ENCODE results near the gene RGS2.

RGS2 gene, protein sequence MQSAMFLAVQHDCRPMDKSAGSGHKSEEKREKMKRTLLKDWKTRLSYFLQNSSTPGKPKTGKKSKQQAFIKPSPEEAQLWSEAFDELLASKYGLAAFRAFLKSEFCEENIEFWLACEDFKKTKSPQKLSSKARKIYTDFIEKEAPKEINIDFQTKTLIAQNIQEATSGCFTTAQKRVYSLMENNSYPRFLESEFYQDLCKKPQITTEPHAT

DNA sequence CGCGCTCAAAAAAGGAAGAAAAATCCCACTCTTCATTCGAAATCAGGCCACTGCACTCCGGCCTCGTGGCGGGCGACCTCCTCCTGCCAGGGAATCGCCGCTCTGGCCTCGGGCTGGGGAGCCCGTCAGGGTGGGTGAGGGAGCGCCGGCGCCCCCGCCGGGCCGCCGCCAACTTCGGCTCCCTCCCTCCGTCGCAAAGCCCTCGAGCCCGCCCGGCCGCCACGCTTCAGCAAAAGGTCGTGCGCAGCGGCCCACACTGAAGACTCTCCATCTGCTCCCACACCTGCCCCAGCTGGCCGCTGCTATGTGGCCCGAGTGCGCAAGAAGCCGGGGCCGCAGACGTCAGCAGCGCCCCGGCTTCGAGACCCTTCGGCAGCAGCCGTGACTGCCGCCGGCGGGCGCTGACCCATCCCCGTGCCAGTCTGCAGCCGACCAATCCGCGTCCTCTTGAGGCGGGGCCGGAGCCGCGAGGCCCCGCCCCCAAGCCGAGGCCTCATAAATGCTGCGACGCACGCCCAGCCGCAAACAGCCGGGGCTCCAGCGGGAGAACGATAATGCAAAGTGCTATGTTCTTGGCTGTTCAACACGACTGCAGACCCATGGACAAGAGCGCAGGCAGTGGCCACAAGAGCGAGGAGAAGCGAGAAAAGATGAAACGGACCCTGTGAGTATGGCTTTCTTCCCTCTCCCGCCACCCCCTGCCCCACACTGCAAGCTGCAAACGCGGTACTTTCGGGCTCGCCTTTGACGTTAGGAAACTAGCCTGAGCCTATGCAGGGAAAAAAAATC is at the start of gene RGS2:
RGS2 (plus strand) TSS at position 522 of the 789 bp plus-strand sequence; CDS start at position 555, 33 bp downstream.
- DNase-seq (ENCODE audit: low read depth in 2 of 2), result peak; percentile 76 to 77

- DNase-seq (ENCODE audit: low read depth in 2 of 2), result no peak
These were observed 49.7 kb upstream of the RGS2 start for GRCh38 chr1:192759104-192759503.

- DNase-seq (ENCODE audit: low read depth in 2 of 2), result no peak
These were observed 46.6 kb upstream of the RGS2 start for GRCh38 chr1:192762265-192762664.

- no peak for DNase-seq (ENCODE audit: low read depth in 2 of 2)
These were observed 45.6 kb upstream of the RGS2 start for GRCh38 chr1:192763243-192763642.

- DNase-seq (ENCODE audit: low read depth in 2 of 2), result peak; percentile 42 to 53
These were observed 45.1 kb upstream of the RGS2 start for GRCh38 chr1:192763756-192764155.

- no peak for DNase-seq (ENCODE audit: low read depth in 2 of 2)
These were observed 44.2 kb upstream of the RGS2 start for GRCh38 chr1:192764675-192765074.

GRCh38 chr1:192766009-192766625 is 42.7 kb upstream of the RGS2 start:
- peak in 1 of 2 experiments; percentile 18 for DNase-seq (ENCODE audit: low read depth in 2 of 2)

- no peak for DNase-seq (ENCODE audit: low read depth in 2 of 2)
These were observed 42.0 kb upstream of the RGS2 start for GRCh38 chr1:192766876-192767275.

GRCh38 chr1:192767798-192768197 is 41.0 kb upstream of the RGS2 start:
- no peak for DNase-seq (ENCODE audit: low read depth in 2 of 2)

DNA sequence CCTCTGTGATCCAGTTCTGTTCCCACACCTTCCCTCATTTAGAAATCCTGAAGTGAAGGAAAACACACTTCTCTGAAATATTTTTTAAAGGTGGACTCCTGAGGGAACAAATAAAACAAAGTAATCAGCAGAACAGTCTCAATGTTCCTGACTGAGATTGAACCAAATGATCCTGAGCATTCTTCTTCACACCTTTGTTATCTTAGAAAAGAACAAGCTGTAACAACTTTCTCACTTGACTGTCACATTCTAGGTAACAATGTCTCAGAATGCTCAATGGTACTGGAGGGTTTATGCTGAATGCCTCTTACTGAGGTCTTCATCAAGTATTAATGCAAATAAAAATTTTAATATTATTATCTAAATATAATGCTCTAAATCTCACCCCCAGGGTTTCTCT is 40.4 kb upstream of the RGS2 start:
- DNase-seq (ENCODE audit: low read depth in 2 of 2), result no peak

DNA sequence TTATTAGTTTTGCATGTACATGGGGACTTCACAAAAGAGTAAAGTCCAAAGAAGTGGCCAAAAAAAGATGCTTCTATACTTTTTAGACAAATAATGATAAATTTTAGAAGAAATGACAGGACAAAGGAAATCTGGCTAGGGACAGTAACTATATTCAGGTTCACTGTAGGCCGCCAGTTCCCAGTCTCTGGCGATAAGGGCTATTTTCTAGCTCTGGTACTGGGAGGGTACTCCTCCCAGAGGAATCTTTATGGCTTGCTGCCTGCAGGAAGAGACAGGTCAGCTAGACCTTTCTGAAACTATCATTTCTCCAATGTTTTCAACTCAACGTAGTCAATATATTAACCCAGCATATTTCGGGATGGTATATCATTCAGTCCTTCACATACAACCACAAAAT is 37.5 kb upstream of the RGS2 start:
- no peak for DNase-seq (ENCODE audit: low read depth in 2 of 2)

- no peak for DNase-seq (ENCODE audit: low read depth in 2 of 2)
These were observed 33.2 kb upstream of the RGS2 start for GRCh38 chr1:192775631-192776030.

DNA sequence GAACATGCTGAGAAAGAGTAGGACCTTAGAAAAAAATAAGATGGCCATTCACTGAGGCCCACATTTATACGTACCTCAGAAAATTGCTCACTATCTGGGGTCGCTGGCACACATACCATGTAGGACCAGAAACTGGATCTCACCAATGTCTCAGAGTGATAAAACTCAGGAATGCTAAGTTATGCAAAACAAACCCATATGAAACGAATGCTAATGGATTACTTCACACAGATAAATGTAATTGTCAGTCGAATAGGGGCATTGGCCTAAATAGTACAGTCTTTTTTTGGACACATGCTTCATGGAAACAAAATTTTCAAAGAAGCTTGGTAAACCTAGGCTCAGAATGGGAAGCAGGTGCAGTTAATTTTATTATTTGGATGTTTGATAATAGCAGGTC is 32.6 kb upstream of the RGS2 start:
- no peak for DNase-seq (ENCODE audit: low read depth in 2 of 2)

DNA sequence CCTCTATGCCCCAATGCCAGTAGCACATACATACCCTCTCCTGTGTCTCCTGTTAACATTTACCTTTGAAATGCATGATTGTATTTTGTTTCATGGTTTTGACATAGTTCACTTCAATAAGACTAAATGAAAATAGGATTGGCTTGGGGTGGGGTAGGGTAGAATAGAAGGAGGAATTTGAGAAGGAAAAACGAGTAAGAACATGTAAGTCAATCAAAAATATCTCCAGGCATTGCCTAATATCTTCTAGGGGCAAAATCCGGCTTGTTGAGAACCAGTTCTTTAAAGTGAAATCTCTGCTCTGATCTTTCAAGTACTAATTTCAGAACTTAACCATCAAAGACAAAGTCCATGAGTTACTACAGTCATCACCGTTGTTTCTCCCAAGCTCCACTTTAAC is 31.8 kb upstream of the RGS2 start:
- DNase-seq (ENCODE audit: low read depth in 2 of 2), result no peak

DNA sequence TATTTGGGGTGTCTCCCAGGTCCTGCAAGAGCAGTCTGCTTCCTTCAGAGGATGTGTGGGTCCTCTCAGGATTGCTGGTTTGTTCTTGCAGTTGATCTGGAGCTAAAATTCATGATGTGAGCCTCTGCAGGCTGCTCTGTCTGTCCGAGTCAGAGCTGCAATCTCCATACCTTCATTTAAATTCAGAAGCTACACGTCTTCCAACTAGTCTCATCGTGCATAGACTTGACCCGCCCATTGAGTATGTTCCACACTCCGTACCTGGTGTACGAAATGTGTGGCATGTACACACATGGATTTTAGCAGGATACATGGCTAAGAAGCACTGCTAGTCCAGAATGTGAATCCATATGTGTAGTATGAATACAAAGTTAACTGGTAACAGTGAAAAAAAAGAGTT is 25.0 kb upstream of the RGS2 start:
- DNase-seq (ENCODE audit: low read depth in 2 of 2), result no peak

- DNase-seq (ENCODE audit: low read depth in 2 of 2), result no peak
These were observed 24.4 kb upstream of the RGS2 start for GRCh38 chr1:192784397-192784796.

DNA sequence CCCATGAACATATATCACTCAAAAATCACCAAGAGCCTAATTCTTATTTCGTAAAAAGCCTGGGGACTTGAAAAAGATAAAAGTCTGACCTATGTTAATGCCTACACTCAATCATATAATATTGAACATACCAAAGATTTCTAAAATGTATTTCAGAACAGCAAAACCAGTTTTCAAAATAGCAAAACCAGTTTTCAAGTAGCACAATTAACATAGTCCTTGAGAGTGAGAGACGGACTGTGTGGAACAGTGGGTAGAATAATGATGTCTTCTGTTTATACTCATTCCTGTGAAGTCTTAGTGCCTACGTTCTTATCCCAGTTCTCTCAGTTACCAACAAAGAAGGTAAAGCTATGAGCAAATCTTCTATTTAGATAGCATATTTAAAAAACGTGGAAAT is 22.3 kb upstream of the RGS2 start:
- DNase-seq (ENCODE audit: low read depth in 2 of 2), result no peak

DNA sequence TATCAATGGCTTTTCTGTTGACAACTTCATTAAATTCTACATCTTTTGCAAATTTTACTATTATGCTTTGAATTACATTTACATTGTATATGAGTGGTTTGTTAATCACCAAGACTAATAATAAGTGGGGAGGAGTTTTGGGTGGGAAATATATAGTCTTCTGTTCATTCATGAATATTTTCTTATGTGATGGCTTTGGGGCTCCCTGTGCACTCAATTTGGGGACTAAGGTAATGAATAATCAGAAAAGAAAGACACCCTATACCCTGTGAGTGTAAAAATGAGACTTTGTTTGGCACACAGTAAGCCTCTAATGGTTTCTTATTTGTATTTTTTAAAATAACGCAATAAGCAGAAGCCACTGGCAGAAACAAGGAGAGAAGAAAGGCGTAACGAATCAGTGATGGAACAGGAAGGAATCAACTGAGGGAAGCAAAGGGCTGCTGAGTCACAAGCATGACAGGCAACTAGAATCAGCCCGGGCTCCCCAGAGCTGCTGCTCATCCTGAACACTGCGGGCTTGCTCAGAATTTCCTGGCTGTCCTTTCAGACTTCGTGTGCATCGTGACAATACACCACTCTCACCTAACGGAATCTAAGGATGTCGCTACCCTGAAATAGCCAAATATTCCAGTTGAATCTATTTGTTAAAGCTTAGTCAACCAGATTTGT is 20.8 kb upstream of the RGS2 start:
- no peak for DNase-seq (ENCODE audit: low read depth in 2 of 2)

DNA sequence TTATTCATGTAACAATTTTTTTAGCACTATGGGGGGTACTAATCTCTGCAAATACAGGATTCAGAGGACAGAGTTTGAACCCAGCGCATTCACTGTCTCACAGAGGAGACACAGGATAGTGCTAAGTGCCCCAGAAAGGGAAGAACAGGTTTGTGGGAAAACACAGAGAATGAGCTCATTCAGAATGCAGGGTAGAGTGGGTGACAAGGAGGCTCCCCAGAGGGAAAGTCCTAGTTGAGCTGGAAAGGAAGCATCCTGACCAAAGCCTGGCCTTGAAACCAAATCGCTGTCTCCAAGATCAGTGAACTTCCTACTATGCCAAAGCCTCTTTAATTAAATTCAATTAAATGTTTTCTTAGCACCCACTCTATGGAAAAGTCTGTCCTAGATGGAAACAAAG is 19.0 kb upstream of the RGS2 start:
- no peak for DNase-seq (ENCODE audit: low read depth in 2 of 2)

- DNase-seq (ENCODE audit: low read depth in 2 of 2), result no peak
These were observed 16.2 kb upstream of the RGS2 start for GRCh38 chr1:192792628-192793027.

DNA sequence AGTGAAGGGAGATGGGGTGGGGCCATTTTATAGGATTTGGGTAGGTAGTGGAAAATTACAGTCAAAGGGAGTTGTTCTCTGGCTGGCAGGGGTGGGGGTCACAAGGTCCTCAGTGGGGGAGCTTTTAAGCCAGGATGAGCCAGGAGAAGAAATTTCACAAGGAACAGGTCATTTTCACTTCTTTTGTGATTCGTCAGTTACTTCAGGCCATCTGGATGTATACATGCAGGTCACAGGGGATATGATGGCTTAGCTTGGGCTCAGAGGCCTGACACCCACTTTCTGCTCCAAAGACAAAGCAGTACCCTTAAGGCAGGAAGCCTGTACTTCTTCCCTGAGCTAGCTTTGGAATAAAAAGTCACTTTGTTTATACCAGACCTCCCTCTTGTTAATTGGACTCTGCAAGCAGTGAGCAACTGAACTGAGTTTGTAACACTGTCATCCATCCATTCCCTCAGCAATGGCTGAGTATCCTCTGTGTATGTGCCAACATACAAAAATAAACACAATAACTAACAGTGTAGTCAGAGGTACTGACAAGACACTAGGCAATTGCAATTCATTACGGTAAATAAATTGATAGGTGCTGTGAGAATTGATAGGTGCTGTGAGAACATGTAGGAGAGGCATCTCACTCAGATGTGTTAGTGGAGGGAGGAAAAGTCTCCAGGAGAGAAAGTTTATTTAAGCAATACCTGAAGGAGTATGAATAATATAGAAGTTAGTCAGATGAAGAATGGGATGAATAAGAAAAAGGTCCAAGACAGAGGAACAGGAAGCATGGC is 14.7 kb upstream of the RGS2 start:
- no peak for DNase-seq (ENCODE audit: low read depth in 2 of 2)

GRCh38 chr1:192794768-192795035 is 14.1 kb upstream of the RGS2 start:
- DNase-seq (ENCODE audit: low read depth in 2 of 2), result no peak

Measured in fibroblast of skin of left quadriceps (primary cell).